ENCODE data around the gene CYFIP2. TPM values are rescaled to one million over a fixed set of nuclear protein-coding genes. Genes with fewer than 3 reads are reported as not detected.

CYFIP2 gene
- polyA plus RNA-seq, 1 experiment = 4.4 TPM

- no peaks in the 10 kb centered on the region; the same call in 1 of the 2 replicates for H3K36me3 ChIP-seq (ENCODE audit: control insufficient read depth, insufficient read depth, low read length)
- DNase-seq (ENCODE audit: low read depth) = no peak
- H3K27me3 ChIP-seq (ENCODE audit: control insufficient read depth, insufficient read depth, low read length) = no peaks in the 10 kb centered on the region
- CTCF ChIA-PET = interaction anchor here (1.2 to 2.4 kb wide), 5 partner anchors 8 to 380 kb away, joined by 3 to 7 read pairs (median 3); no protein-coding TSS in a partner anchor
- POLR2A ChIA-PET = interaction anchor here (0.7 kb wide), 1 partner anchor 354 kb away, joined by 3 read pairs; no protein-coding TSS in a partner anchor
- H3K4me3 ChIP-seq (ENCODE audit: low read depth, low read length) = no peak overlapping the region
- no peak for TF ChIP-seq CTCF (IDR thresholded peaks at IDR 0.05; ENCODE audit: insufficient read depth, low read depth, low read length)
Observed at GRCh38 chr5:157362982-157363381, 97.1 kb downstream of the CYFIP2 start.

- no peaks in the 10 kb centered on the region for H3K27me3 ChIP-seq (ENCODE audit: control insufficient read depth, insufficient read depth, low read length)
- ChIA-PET POLR2A (no interaction called here), CTCF (interaction anchor here (1.4 kb wide), 1 partner anchor 10 kb away, joined by 3 read pairs; no protein-coding TSS in a partner anchor)
- TF ChIP-seq CTCF (IDR thresholded peaks at IDR 0.05; ENCODE audit: insufficient read depth, low read depth, low read length) = no peak
- no peaks in the 10 kb centered on the region; the same call in 1 of the 2 replicates for H3K36me3 ChIP-seq (ENCODE audit: control insufficient read depth, insufficient read depth, low read length)
- no peak overlapping the region for H3K4me3 ChIP-seq (ENCODE audit: low read depth, low read length)
- no peak for DNase-seq (ENCODE audit: low read depth)
Observed at GRCh38 chr5:157365732-157366131, 99.8 kb downstream of the CYFIP2 start.

GRCh38 chr5:157366741-157367674 is 101.1 kb downstream of the CYFIP2 start:
- ChIA-PET CTCF (interaction anchor here (1.0 to 1.7 kb wide), 9 partner anchors 11 to 112 kb away, joined by 3 to 8 read pairs (median 4); a partner anchor contains a TSS), POLR2A (interaction anchor here (0.7 kb wide), 1 partner anchor 140 kb away, joined by 6 read pairs; no protein-coding TSS in a partner anchor)
- Histone ChIP-seq H3K4me3 (ENCODE audit: low read depth, low read length) (no peak overlapping the region), H3K36me3 (ENCODE audit: control insufficient read depth, insufficient read depth, low read length) (no peaks in the 10 kb centered on the region), H3K27me3 (ENCODE audit: control insufficient read depth, insufficient read depth, low read length) (no peaks in the 10 kb centered on the region)
- peak; percentile 12 for DNase-seq (ENCODE audit: low read depth)
- TF ChIP-seq CTCF (IDR thresholded peaks at IDR 0.05; ENCODE audit: insufficient read depth, low read depth, low read length) = peak; percentile 68

- no peak for TF ChIP-seq CTCF (IDR thresholded peaks at IDR 0.05; ENCODE audit: insufficient read depth, low read depth, low read length)
- Histone ChIP-seq H3K27me3 (ENCODE audit: control insufficient read depth, insufficient read depth, low read length) (no peaks in the 10 kb centered on the region), H3K36me3 (ENCODE audit: control insufficient read depth, insufficient read depth, low read length) (no peaks in the 10 kb centered on the region), H3K4me3 (ENCODE audit: low read depth, low read length) (no peak overlapping the region)
- ChIA-PET CTCF (interaction anchor here (1.1 to 1.4 kb wide), 3 partner anchors 22 to 374 kb away, joined by 4 to 5 read pairs (median 4); partner anchors contain the start of gene LSM11), POLR2A (interaction anchor here (0.6 kb wide), 1 partner anchor 26 kb away, joined by 3 read pairs; no protein-coding TSS in a partner anchor)
- no peak for DNase-seq (ENCODE audit: low read depth)
Observed at GRCh38 chr5:157369507-157369906, 103.6 kb downstream of the CYFIP2 start.

GRCh38 chr5:157370967-157371366 is 105.0 kb downstream of the CYFIP2 start:
- TF ChIP-seq CTCF (IDR thresholded peaks at IDR 0.05; ENCODE audit: insufficient read depth, low read depth, low read length) = no peak
- CTCF ChIA-PET = interaction anchor here (0.8 to 1.4 kb wide), 7 partner anchors 17 to 117 kb away, joined by 3 to 5 read pairs (median 3); no protein-coding TSS in a partner anchor
- DNase-seq (ENCODE audit: low read depth) = no peak
- POLR2A ChIA-PET = interaction anchor here (0.9 kb wide), 1 partner anchor 20 kb away, joined by 3 read pairs; no protein-coding TSS in a partner anchor
- Histone ChIP-seq H3K27me3 (ENCODE audit: control insufficient read depth, insufficient read depth, low read length) (no peaks in the 10 kb centered on the region), H3K36me3 (ENCODE audit: control insufficient read depth, insufficient read depth, low read length) (no peaks in the 10 kb centered on the region), H3K4me3 (ENCODE audit: low read depth, low read length) (no peak overlapping the region)
